HG03432 (cell line): ENCODE measurements around the gene MAML3.
A peak's percentile ranks its signal among the peaks of the same experiment; 100 is the strongest.

Experiments
- ATAC-seq: cut with Tn5 transposase; IDR thresholded peaks from one replicate; pipeline ENCODE4 v1.9.1; 2021; ENCODE audit warnings: mild to moderate bottlenecking, moderate library complexity; ENCODE audit not compliant: unreplicated experiment

Gene MAML3

DNA sequence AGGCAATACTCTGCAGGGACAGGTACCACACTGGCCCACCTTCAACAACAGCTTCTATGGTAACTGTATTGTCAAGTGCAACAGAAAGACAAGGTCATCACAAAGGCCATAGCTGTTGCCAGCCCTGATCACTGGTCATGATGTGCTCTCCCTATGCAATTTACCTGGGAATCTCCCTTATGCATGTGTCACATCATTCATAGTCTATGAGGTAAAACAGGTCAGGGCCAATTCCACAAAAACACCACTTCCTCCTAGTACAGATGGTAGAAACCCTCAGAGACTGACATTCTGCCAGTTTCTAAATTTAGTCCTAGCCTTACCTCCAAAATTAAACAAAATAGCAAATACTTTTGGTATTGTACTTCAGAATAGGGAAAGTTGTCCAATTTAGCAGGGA is 355.5 kb downstream of the MAML3 start:
- peak; percentile 51 for ATAC-seq

DNA sequence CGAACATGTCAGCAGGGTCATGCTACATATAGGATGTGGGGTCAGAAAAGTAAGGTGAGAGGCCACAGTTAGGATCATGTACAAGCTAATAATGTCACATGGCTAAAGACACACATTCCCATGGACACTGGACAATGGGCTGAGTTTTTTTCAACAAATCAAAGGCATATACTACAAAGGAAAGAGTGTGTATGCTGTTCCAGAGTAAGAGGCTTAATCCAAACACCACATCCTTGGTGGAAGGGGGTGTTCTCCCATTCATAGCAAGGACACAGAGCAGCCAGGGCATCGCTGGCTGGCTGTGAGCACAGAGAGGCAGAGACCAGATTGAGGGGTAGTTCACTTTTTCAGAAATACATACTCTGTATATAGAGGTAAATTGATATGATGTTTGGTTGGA is 356.7 kb downstream of the MAML3 start:
- ATAC-seq, result no peak

DNA sequence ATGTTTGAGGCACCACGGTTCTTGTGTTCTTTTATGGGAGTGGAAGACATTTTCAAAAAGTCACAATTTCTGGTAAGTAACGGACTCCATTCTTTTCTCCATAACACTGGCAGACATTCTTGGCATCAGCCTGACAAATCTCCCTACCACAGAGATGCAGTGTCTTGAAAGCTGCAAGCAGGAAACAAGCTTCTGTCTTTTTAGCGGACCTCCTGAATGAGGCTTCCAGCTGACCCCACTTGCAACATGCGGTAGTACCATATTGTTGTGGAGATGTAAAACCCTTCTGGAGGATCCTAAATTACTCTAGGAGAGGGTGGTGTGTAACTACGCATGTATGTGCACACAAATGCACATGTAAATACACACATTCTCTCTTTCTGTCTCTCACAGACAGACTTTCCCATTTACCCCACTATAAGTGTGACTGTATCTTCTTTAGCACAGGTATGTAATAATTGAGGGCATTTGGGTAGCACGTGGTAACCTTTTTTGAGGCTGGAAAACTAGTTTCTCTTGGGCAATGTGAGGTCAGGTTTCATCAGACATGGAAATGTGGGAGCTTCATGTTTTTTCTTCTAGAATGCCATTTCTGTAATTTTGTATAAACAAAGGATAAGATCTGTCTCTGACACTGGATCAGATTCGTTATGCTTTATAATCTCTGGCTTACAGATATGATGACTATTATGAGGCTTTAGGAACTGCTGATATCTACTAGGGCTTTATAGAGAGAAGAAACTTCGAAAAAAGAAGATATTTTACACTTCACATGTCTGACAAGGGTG is 358.3 kb downstream of the MAML3 start:
- ATAC-seq, result no peak

DNA sequence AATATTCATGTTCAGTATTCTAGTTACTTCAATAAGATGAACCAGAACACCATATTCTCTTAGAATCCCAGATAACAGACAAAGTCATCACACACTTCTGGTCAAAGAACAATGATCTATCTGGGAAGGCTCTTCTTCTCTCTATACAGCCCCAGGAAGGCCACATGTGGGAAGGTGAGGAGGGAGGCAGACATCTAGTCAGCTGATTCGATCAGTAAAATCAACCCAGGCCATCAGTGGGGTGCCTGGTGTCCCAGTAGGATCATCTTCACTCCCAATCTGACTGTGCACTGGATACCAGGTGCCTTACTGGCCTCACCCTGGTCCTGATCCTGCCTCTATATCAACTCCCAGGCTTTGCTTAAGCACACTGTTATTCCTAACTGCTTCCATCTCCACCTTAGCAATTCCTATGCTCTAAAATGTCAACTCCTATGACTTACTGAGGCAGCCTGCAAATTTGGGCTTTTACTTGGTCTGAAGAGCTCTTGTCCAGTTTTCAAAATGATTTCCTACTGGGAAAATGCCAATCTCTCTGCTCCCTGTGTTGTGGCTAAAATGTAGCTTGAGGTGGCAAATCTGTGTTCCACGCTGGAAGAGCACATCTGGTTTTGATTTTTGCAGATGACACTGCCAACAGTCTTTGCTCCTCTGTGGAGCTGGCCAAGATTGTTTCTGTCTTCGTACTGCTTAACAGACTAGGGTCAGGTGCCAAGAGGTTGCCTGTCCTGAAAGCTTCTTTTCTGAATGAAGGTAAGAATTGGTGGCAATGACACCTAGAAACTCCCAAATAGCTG is 359.6 kb downstream of the MAML3 start:
- no peak for ATAC-seq

DNA sequence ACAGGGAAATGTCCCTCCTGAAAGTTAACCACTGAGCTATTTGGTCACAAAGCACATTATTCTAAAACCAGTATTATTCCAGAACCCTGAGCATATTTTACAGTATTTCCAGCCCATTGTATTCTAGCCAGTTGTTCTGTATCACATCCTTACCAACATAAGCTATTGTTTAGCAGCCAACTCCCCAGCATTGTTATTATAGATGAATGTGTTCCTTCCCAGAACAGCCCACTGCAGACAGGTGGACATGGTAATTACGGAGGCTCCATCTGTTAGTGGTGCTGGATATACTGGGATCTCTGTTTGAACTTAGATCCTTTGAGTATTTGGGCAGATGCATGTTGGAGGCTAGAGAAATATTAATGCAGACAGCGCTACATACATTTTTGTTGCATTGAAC is 362.3 kb downstream of the MAML3 start:
- no peak for ATAC-seq

DNA sequence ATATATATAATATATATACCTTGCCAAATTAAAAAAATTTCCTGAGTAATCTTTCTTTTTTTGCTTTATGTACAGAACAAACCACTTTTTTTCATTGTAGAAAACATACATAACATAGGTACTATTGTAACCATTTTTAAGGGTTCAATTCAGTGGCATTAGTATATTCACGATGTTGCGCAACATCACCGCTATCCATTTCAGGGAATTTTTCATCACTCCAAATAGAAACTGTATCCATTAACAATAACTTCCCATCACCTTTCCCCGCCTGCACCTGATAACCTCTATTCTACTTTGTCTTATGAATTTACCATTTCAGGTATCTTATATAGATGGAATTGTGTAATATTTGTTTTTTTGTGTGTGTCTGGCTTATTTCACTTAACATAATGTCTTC is 363.7 kb downstream of the MAML3 start:
- ATAC-seq, result no peak

DNA sequence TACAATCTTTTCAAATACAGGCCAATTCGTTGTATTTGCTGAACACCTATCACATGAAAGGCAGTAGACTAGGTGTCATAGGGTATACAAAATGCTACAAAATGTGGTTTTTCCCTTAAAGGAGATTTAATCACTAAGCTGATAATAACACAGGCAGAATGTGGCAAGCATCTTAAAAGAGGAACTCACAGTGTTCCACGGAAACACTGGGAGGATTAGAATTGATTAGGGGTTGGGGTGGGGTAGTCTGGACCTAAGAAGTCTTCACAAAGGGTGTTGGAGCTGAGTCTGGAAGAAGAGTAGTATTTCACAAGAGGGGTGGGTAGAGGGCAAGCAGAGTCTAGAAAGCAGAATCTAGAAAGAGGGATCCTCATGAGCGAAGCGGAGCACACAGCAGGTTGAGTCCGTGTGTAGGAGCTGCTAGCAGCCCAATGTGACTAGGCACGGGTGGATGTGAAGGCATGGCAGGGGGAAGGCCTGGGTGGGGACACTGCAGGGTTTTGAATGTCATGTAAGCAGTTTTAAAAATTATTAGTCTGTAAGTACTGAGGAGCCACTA is 364.8 kb downstream of the MAML3 start:
- ATAC-seq, result no peak

DNA sequence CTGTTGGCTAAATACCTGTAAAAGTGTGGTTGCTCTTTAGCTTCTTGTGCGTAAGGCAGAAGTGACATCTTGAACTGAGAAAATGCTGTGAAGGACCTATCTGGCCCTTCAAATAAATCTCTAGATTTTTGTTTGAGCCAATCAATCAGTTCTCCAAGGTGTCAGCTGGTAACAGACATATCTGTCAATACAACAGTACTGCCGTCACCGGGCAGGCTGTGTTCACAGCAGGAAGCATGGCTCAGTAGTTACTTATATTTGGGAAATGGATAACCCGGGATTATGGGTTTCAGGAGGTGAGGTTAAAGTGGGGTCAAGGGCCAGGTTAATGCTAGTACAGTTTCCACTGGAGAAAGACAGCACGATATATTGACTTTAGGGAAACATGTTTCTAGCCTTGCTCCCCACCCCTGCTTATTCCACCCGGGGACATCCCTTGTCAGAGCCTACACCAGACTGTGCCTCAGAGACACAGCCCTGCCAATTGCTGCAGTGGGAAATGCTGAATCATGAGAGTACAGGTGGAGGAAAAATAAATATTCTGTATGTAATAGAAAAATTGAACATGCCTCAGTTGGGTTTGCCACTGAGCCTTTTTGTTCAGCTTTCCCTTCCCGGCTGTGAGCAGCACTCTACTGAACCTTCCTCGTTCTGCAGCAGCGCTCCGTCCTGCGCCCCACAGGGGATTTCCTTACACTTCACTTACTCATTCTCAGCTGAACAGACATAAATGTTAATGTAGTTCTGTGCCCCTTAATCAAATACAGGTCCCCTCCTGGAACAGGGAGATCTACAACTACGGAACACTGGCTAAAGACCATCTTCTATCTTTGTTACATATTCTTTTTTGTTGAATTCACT is 367.3 kb downstream of the MAML3 start:
- ATAC-seq, result no peak

DNA sequence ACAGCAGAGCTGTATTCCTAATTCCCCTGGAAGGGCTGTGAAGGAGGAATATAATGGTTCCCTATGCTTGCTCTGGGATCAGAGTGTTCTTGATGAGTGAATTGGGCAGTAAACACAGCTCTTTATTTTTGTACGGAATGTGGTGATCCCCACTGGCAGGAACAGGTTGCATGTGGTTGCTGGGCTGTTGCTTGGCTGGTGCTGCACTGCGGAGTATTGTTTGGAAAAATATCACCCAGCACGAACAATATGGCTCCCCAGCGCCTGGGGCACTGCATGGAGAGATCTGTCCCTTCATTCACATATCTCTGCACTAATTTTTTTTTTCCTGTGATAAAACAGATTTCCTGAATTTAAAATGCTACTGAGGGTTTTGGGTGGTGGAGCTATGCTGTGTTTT is 368.6 kb downstream of the MAML3 start:
- ATAC-seq, result no peak

DNA sequence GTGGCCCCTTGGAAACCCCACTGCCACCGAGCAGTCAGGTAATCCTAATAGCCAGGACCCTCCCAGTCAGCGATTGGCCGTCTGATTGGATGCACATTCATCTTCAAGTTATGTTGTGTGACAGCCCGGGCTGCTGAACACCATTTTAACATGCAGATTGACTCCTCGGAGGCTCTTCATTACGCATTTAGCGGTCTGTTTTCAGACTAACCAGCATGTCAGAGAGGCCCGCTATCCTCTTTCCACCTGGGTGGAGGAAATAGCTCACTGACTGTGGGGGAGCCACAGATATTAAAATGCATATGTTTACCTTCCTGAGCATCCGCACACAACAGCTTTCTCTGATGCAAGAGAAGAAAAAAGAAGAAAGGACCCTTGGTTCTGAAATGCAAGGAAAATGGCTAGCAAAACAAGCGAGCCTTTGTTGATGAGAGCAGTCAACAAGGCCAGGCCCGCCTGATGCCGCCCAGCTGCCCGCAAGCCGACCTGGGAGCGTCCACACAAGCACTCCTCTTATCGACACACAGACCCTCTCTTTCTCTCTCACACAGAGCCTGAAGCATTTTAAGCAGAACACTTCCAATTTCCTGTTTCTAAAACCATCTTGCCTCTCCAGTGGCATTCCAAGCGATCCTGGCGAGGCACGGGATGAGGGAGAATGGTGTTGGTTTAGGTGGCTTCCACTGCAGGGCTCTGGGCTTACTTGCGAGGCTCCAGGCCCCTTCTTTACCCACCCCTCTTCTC is 370.1 kb downstream of the MAML3 start:
- ATAC-seq, result no peak

DNA sequence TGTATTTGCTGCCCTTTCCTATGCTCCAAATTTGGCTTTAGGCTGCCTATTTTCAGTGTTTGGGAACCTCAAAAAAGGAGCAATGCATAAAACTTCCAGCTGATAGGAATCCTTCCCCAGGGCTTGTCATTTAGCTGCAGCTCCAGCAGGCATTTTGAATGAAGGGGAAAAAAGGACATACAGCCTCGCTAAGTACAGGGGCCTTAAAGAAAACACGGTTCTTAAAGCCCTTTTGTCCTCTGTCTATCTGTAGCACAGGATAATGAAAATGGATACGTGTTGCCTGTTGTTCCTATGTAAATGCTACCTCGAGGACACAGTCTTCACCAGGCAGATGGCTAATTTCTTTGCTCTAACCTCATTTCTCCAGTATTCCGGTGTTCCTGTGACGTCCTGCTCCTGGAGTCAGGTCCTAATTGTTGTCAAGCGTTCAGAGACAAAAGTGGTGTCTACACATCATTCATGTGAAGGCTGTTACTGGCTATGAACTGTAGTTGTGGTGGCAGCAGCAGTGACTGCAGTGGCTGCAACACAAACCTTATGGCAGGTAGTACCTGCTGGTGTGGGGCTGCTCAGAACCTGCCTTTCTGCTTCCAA is 371.0 kb downstream of the MAML3 start:
- ATAC-seq, result no peak

DNA sequence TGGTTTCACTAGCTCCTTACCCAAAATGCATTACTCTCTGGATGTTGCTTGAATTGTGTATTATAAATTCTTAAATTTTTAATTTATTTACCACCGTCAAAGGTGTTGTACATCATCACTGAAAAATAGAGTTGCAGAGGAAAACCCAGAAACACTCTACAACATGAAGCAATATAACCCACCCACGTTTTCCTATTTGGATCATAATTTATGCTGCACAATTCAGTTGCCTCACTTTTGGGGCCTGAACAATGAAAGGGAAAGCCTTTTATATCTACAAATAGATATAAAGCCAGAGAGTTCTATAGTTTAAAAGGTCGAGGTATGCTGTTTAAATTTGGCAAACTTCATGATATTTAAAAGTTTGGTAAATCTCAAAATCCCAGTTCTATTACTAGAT is 372.9 kb downstream of the MAML3 start:
- ATAC-seq, result no peak

DNA sequence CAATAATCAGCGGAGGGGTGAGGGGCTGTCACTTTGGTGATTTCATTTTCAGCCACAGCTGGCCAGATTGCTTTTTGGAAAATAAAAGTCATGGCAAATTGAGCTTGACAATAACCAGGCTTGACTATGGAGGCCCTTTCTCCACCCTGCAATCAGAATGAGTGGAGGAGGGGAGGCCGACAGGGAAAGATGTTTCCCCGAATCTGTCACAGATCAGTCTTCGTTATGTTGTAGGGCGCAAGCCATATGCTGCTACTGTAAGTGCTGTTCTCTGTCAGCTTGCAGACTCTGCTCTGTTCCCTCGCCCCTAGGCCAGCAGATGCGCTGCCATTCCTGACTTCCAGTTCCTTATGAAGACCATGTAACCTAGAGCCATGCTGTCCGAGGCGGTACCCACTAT is 374.3 kb downstream of the MAML3 start:
- ATAC-seq, result no peak

DNA sequence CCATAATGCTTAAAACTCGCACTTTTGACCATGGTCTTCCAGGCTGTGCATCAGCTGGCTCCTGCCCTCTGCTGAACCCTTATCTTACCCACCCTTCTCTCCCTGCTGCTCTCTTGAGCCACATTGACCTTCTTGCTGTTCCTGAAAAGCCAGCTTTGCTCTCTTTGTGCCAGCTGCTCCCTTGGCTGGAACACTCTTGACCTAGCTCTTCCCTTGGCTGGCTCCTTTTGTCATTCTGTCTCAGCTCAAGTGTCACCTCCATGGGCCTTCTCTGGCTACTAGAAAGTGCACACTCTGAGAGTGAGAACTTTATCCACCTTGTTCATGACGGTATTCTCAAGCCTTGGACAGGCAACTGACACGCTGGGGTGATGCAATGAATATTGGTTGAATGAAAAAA is 376.2 kb downstream of the MAML3 start:
- no peak for ATAC-seq

DNA sequence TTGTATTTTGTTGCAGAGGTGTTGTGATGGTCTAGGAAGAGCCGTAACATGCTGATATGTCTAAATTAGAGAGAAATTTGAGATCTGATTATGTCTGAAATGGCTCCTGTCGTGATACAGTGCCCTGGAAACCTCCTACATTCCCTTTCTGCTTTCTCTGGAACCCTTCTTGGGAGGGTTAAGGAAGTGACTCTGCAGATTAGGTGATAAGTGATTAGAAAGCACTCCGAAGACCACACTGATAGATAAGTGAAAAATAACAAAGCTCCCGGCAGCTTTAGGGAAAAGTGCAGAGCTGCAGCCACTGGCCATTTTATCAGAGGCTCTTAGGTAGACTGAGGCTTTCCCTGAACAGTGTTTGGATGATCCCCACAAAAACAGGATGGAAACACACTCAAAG is 377.7 kb downstream of the MAML3 start:
- ATAC-seq, result no peak

DNA sequence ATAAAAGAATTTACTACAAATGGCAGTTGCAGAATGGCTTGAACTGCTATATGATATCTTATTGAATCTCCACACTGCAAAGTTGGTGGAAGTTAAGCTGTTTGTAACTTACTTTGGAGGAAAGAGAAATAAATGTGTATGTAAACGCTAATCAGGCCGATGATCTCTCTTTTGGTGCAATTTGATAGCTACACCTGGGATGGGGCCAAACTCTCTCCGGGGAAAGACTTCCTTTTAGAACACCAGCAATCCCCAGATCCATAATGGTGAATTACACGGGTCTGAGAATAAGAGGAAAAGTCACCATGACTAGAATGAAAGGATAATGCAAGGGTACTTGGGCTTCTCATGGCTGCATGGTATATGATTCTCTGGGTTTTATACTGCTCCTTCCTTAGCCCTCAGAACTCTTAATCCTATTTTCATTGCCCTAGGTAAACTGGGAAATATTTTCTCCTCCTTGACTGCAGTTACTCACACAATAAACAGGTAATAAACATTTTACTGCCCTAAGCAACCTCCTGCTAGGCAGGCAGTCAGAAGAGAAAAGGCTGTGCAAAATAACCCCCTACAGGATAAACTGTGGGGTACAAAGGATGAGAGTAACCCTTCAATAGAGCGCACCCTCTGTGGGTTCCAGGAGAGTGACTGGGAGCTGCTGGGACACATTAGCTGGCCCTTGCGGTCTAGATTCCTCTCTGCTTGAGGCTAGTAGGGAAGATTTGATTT is 379.1 kb downstream of the MAML3 start:
- ATAC-seq, result no peak

DNA sequence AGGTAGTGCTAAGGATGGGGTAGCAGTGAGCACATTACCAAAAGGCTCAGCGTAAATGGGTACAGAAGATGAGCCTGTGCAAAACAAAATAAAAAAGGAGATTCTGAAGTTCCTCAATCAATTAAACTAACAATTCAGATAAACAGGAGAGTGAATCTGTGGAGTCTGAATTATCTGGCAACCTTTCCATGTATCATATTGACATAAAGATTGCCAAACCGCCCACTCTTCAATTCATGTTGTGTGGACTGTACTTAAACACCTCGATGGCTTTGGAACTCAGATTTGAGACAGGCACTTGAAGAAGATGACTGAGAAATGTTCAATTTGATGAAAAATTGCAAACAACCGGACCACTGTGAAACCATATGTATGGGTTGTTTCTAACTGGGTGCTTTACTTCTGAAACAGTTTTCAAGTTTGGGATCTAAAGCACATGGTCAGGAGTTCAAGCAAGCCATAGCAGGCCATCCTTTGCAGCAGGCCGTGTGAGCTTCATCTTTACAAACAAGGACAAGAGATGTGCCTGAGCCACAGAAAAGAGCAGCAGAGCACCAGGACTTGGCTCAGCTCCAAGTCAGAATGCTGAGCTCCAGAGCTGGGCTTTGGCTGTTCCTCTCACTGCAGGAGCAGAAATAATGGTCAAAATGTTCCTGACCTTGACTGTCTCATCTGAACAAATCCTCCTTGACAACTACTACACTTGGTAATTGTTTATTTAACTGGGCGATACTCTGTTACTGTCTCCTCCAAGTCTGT is 380.2 kb downstream of the MAML3 start:
- ATAC-seq, result no peak

DNA sequence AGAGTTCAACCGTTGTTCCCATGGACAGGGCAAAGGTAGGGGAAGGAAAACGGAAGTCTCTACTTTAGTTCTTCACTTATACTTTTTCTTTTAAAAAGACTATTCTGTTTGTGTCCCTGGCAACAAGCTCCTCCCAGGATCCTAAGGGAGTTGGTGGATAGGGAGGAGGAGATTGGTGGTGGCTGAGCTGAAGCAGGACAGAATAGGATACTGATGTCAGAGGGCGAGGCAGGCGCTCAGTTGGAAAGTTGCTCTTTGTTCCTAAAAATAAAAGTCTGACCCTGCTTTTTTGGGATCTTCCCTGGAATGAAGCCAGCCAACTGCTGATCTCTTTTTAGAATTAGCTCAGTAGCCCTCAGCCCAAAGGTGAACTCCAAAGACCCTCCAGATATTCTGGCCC is 383.6 kb downstream of the MAML3 start:
- ATAC-seq, result no peak

DNA sequence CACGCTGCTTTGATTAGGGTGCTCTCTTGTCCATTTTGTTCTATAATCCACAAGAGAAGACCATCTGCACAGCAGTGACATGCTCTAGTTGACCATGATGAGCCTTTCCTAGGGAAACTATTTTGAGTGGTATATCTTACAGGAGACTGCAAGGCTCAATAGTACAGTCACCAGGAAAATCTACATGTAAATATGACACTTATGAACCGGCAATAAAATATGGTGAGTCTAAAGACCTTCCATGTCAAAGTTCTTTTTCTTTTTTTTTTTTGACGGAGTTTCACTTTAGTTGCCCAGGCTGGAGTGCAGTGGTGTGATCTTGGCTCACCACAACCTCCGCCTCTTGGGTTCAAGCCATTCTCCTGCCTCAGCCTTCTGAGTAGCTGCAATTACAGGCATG is 384.6 kb downstream of the MAML3 start:
- ATAC-seq, result no peak
